Fibroblast of lung (primary cell): Measurements from ENCODE around the gene TPM2.

Source experiments
- CTCF ChIP-seq, 2 donors: IDR thresholded peaks in 1 of 2; conservative IDR thresholded peaks in 1 of 2; 1 replicate in 1 of 2; 2 replicates in 1 of 2; pipeline ENCODE4 v1.5.1; 2011 to 2012; ENCODE audit warnings: low read length in 2 of 2, control low read depth in 1 of 2, inconsistent platforms in 1 of 2, low read depth in 1 of 2, mild to moderate bottlenecking in 1 of 2
- EZH2 ChIP-seq: IDR thresholded peaks from 2 replicates; pipeline ENCODE4 v1.5.1; 2012; ENCODE audit warnings: low read length, control low read depth, mild to moderate bottlenecking; ENCODE audit errors: missing control alignments

GRCh38 chr9:35697486-35697885 lies 7.8 kb upstream of the TPM2 start:
- TF ChIP-seq EZH2 (no peak), CTCF (conservative IDR thresholded peaks at IDR 0.05 in 1 of 2, IDR thresholded peaks at IDR 0.05 in 1 of 2; ENCODE audit: low read depth in 1 of 2, low read length in 2 of 2) (no peak)
